Peyer's patch (tissue), 4 donors: ENCODE measurements around the gene CCL28.

ENCODE experiments used
- POLR2A ChIP-seq, 2 donors: fragments of 450-650 bp; IDR thresholded peaks; one replicate each; pipeline ENCODE4 v1.5.1; 2017; ENCODE audit warnings: antibody characterized with exemption in 2 of 2, mild to moderate bottlenecking in 2 of 2, moderate library complexity in 2 of 2
- TF ChIP-seq, protein P1 (sequence below), 6 experiments: fragments of 450-650 bp in 4 of 6; fragments of 200-600 bp in 2 of 6; sonication (generic) in 1 of 6; IDR thresholded peaks; one replicate each; pipeline ENCODE4 v1.5.1; 2017 to 2019; ENCODE audit warnings: antibody characterized with exemption in 6 of 6, mild to moderate bottlenecking in 3 of 6, moderate library complexity in 1 of 6

- TF ChIP-seq, protein P1, sequence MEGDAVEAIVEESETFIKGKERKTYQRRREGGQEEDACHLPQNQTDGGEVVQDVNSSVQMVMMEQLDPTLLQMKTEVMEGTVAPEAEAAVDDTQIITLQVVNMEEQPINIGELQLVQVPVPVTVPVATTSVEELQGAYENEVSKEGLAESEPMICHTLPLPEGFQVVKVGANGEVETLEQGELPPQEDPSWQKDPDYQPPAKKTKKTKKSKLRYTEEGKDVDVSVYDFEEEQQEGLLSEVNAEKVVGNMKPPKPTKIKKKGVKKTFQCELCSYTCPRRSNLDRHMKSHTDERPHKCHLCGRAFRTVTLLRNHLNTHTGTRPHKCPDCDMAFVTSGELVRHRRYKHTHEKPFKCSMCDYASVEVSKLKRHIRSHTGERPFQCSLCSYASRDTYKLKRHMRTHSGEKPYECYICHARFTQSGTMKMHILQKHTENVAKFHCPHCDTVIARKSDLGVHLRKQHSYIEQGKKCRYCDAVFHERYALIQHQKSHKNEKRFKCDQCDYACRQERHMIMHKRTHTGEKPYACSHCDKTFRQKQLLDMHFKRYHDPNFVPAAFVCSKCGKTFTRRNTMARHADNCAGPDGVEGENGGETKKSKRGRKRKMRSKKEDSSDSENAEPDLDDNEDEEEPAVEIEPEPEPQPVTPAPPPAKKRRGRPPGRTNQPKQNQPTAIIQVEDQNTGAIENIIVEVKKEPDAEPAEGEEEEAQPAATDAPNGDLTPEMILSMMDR (IDR thresholded peaks at IDR 0.05): no peak
- no peak for TF ChIP-seq POLR2A (IDR thresholded peaks at IDR 0.05)
These were observed 16.8 kb upstream of the CCL28 start for GRCh38 chr5:43429016-43429415.
